ENCODE results near the gene STAMBPL1.

STAMBPL1 gene

GRCh38 chr10:88890681-88891381 lies 10.8 kb downstream of the STAMBPL1 start:
- in situ Hi-C loops (cut with MboI; ENCODE audit: low sequenced_read_pairs), result no loop called here

GRCh38 chr10:88892222-88892967 lies 12.3 kb downstream of the STAMBPL1 start:
- in situ Hi-C loops (cut with MboI; ENCODE audit: low sequenced_read_pairs), result no loop called here

GRCh38 chr10:88893611-88894010 lies 13.6 kb downstream of the STAMBPL1 start:
- in situ Hi-C loops (cut with MboI; ENCODE audit: low sequenced_read_pairs), result no loop called here

- in situ Hi-C loops (cut with MboI; ENCODE audit: low sequenced_read_pairs), result no loop called here
Observed at GRCh38 chr10:88895250-88895649, 15.2 kb downstream of the STAMBPL1 start.

GRCh38 chr10:88896372-88896993 lies 16.4 kb downstream of the STAMBPL1 start:
- in situ Hi-C loops (cut with MboI; ENCODE audit: low sequenced_read_pairs), result no loop called here

GRCh38 chr10:88896994-88897853 lies 17.2 kb downstream of the STAMBPL1 start:
- in situ Hi-C loops (cut with MboI; ENCODE audit: low sequenced_read_pairs), result no loop called here

- in situ Hi-C loops (cut with MboI; ENCODE audit: low sequenced_read_pairs), result no loop called here
Observed at GRCh38 chr10:88898727-88899126, 18.7 kb downstream of the STAMBPL1 start.

GRCh38 chr10:88899886-88900285 lies 19.8 kb downstream of the STAMBPL1 start:
- in situ Hi-C loops (cut with MboI; ENCODE audit: low sequenced_read_pairs), result no loop called here

- in situ Hi-C loops (cut with MboI; ENCODE audit: low sequenced_read_pairs), result no loop called here
Observed at GRCh38 chr10:88901206-88901983, 21.4 kb downstream of the STAMBPL1 start.

- in situ Hi-C loops (cut with MboI; ENCODE audit: low sequenced_read_pairs), result no loop called here
Observed at GRCh38 chr10:88901984-88902789, 22.1 kb downstream of the STAMBPL1 start.

- in situ Hi-C loops (cut with MboI; ENCODE audit: low sequenced_read_pairs), result no loop called here
Observed at GRCh38 chr10:88903715-88904114, 23.7 kb downstream of the STAMBPL1 start.

- in situ Hi-C loops (cut with MboI; ENCODE audit: low sequenced_read_pairs), result no loop called here
Observed at GRCh38 chr10:88906921-88907320, 26.9 kb downstream of the STAMBPL1 start.

- in situ Hi-C loops (cut with MboI; ENCODE audit: low sequenced_read_pairs), result no loop called here
Observed at GRCh38 chr10:88908194-88908593, 28.1 kb downstream of the STAMBPL1 start.

GRCh38 chr10:88911116-88911515 lies 31.1 kb downstream of the STAMBPL1 start:
- in situ Hi-C loops (cut with MboI; ENCODE audit: low sequenced_read_pairs), result no loop called here

GRCh38 chr10:88911851-88912250 lies 31.8 kb downstream of the STAMBPL1 start:
- in situ Hi-C loops (cut with MboI; ENCODE audit: low sequenced_read_pairs), result no loop called here

GRCh38 chr10:88913127-88913526 lies 33.1 kb downstream of the STAMBPL1 start:
- in situ Hi-C loops (cut with MboI; ENCODE audit: low sequenced_read_pairs), result no loop called here

GRCh38 chr10:88913788-88914187 lies 33.7 kb downstream of the STAMBPL1 start:
- in situ Hi-C loops (cut with MboI; ENCODE audit: low sequenced_read_pairs), result no loop called here

GRCh38 chr10:88915781-88916180 lies 35.7 kb downstream of the STAMBPL1 start:
- in situ Hi-C loops (cut with MboI; ENCODE audit: low sequenced_read_pairs), result no loop called here

- in situ Hi-C loops (cut with MboI; ENCODE audit: low sequenced_read_pairs), result no loop called here
Observed at GRCh38 chr10:88916231-88916630, 36.2 kb downstream of the STAMBPL1 start.

Measured in HL-60/S4 treated with retinoic acid at 250 ng/mL for 4 days and 3 days (cell line).